ENCODE data around the gene CHRNA4. TPM values are rescaled to one million over a fixed set of nuclear protein-coding genes. Genes with fewer than 3 reads are reported as not detected.

CHRNA4 gene
- total RNA-seq, 6 experiments from 2014 or later = 4.6 to 165 (median 26.8) TPM

- Histone ChIP-seq H3K4me3 (no peak overlapping the region), H3K9me3 (no peaks in the 10 kb centered on the region), H3K36me3 (no peaks in the 10 kb centered on the region), H3K27ac (no peak overlapping the region), H3K4me1 (no peaks in the 10 kb centered on the region), H3K27me3 (no peaks in the 10 kb centered on the region)
- ATAC-seq (no peak), DNase-seq (peak in 1 of 3 donors; percentile 24)
- no CpG with 5 or more reads among the region's 23 CpGs for WGBS (ENCODE audit: insufficient coverage, low coverage, low lambda C conversion rate, missing lambda C conversion rate)
- intact Hi-C loops (cut with DNase I) = no loop called here
- TF ChIP-seq CTCF (IDR thresholded peaks at IDR 0.05) (no peak), POLR2A (IDR thresholded peaks at IDR 0.05) (no peak)
These were observed 41.1 kb downstream of the CHRNA4 start for GRCh38 chr20:63320041-63320511.

- no peaks in the 10 kb centered on the region for H3K4me1 ChIP-seq
- no peaks in the 10 kb centered on the region for H3K36me3 ChIP-seq
- H3K9me3 ChIP-seq = no peaks in the 10 kb centered on the region
- no peak for TF ChIP-seq CTCF (IDR thresholded peaks at IDR 0.05)
- TF ChIP-seq POLR2A (IDR thresholded peaks at IDR 0.05) = no peak
- H3K4me3 ChIP-seq = no peak overlapping the region
- WGBS (ENCODE audit: insufficient coverage, low coverage, low lambda C conversion rate, missing lambda C conversion rate) = 67% methylated on average over 5 of the region's 25 CpGs
- no peak overlapping the region for H3K27ac ChIP-seq
- intact Hi-C loops (cut with DNase I) = no loop called here
- no peaks in the 10 kb centered on the region for H3K27me3 ChIP-seq
- no peak for ATAC-seq
- DNase-seq = peak in 2 of 3 donors; percentile 19 to 41
These were observed 41.7 kb downstream of the CHRNA4 start for GRCh38 chr20:63319164-63320040.

GRCh38 chr20:63318391-63319163 is 42.6 kb downstream of the CHRNA4 start:
- DNase-seq = peak in 1 of 3 donors; percentile 38
- no peak for TF ChIP-seq POLR2A (IDR thresholded peaks at IDR 0.05)
- no peak for TF ChIP-seq CTCF (IDR thresholded peaks at IDR 0.05)
- Histone ChIP-seq H3K27me3 (no peaks in the 10 kb centered on the region), H3K4me3 (no peak overlapping the region), H3K36me3 (no peaks in the 10 kb centered on the region), H3K27ac (no peak overlapping the region), H3K4me1 (no peaks in the 10 kb centered on the region), H3K9me3 (no peaks in the 10 kb centered on the region)
- intact Hi-C loops (cut with DNase I) = no loop called here
- no peak for ATAC-seq
- no CpG with 5 or more reads among the region's 24 CpGs for WGBS (ENCODE audit: insufficient coverage, low coverage, low lambda C conversion rate, missing lambda C conversion rate)

GRCh38 chr20:63317601-63318291 is 43.4 kb downstream of the CHRNA4 start:
- intact Hi-C loops (cut with DNase I) = no loop called here
- H3K9me3 ChIP-seq = no peaks in the 10 kb centered on the region
- ATAC-seq (no peak), DNase-seq (peak in 1 of 3 donors; percentile 42)
- no peaks in the 10 kb centered on the region for H3K27me3 ChIP-seq
- H3K4me3 ChIP-seq = no peak overlapping the region
- H3K4me1 ChIP-seq = no peaks in the 10 kb centered on the region
- no peak overlapping the region for H3K27ac ChIP-seq
- TF ChIP-seq CTCF (IDR thresholded peaks at IDR 0.05) (no peak), POLR2A (IDR thresholded peaks at IDR 0.05) (no peak)
- 80% methylated on average over 2 of the region's 18 CpGs for WGBS (ENCODE audit: insufficient coverage, low coverage, low lambda C conversion rate, missing lambda C conversion rate)
- no peaks in the 10 kb centered on the region for H3K36me3 ChIP-seq

All from right lobe of liver (tissue), 6 donors.